Activated naive CD8-positive, alpha-beta T cell (primary cell): ENCODE measurements around the gene IRF2.
"Not testable (repeated sequence)": the region's sequence is repeated elsewhere in the genome, so short reads cannot be mapped to it uniquely, and the experiment has no call there.

ENCODE experiments used
- H3K27ac Mint-ChIP-seq: one replicate; pipeline ENCODE4 v1.8.0; 2021; ENCODE audit warnings: mixed read lengths
- H3K27me3 Mint-ChIP-seq: one replicate; pipeline ENCODE4 v1.8.0; 2021; ENCODE audit warnings: mixed read lengths
- H3K36me3 Mint-ChIP-seq: one replicate; pipeline ENCODE4 v1.8.0; 2021; ENCODE audit warnings: mixed read lengths
- H3K4me1 Mint-ChIP-seq: one replicate; pipeline ENCODE4 v1.8.0; 2021; ENCODE audit warnings: low read depth, mixed read lengths
- H3K4me3 Mint-ChIP-seq: one replicate; pipeline ENCODE4 v1.8.0; 2021; ENCODE audit warnings: mild to moderate bottlenecking, mixed read lengths
- H3K9me3 Mint-ChIP-seq: one replicate; pipeline ENCODE4 v1.8.0; 2021; ENCODE audit warnings: low read depth, mixed read lengths

Gene IRF2

DNA sequence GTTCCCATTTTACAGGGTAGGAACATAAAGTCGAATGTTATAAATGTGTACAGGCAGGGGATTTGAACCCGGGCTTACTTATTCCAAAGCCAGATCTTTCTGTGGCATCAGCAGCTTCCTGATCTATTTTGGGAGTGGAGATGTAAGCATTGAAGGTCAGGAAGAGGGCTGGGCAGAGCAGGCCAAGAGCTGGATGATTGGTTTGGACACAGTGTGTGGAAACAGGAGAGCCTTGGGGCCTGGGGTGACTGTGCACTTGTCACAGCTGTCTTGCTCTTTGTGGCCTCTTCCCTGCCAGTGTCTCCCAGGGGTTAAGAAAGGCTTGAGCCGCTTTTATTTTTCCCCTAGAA is 128.8 kb downstream of the IRF2 start:
- peaks cover 18% of the 10 kb centered on the region for H3K4me1 Mint-ChIP-seq
- H3K4me3 Mint-ChIP-seq = no peak overlapping the region
- no peaks in the 10 kb centered on the region for H3K9me3 Mint-ChIP-seq
- no peaks in the 10 kb centered on the region for H3K27me3 Mint-ChIP-seq
- H3K36me3 Mint-ChIP-seq = no peaks in the 10 kb centered on the region
- H3K27ac Mint-ChIP-seq = no peak overlapping the region

DNA sequence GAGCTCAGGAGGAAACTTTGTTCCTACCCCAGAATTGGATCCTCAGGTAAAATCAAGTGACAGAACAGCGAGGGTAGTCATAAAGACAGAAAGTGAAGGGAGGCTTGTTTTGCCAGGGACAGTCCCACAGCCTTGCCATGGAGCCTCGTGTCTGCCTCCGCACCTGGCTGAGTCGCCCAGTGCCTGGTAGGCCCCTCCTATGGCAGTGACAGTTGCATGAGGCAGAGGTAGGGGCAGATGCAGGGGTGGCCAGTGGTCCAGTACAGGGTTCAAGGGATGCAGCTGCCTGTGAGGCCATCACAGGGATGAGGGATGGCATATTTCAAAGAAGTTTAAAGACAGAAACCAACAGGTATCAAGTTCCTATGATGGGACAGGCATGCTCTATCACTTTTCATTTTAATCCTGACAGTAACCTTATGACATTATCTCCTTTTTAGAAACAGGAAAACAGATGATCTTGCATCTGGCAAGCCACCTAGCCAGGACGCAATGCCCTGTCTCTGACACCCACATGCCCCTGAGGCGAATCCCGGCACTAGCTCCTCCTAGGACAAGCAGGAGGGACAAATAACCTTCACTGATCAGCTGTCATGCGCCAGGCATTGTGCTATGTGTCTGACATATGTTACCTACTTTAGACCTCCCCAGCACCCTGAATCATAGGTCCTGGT is 129.3 kb downstream of the IRF2 start:
- H3K4me1 Mint-ChIP-seq = peaks cover 18% of the 10 kb centered on the region
- no peaks in the 10 kb centered on the region for H3K9me3 Mint-ChIP-seq
- no peaks in the 10 kb centered on the region for H3K27me3 Mint-ChIP-seq
- H3K36me3 Mint-ChIP-seq = no peaks in the 10 kb centered on the region
- no peak overlapping the region for H3K27ac Mint-ChIP-seq
- no peak overlapping the region for H3K4me3 Mint-ChIP-seq

DNA sequence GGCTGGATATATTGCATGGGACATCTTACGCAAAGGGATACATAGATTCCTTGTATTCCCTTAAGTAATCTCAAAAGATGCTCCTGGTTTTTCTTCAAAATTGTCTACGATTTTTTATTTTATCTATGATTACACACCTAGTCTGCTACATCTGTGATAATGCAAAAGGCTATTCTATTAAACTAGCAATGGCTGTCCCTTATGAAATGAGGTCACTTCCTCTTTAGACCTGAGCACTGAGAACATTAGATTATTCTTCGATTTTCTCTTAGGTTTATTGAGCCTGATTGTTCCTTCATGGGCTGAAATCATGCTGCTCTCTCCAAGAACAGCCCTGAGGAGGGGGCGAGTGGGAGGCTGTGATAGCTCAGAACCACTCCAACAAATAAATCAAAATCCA is 129.9 kb downstream of the IRF2 start:
- H3K9me3 Mint-ChIP-seq = no peaks in the 10 kb centered on the region
- H3K27ac Mint-ChIP-seq = no peak overlapping the region
- H3K27me3 Mint-ChIP-seq = no peaks in the 10 kb centered on the region
- peak overlapping the region; percentile 85 for H3K4me3 Mint-ChIP-seq
- peaks cover 18% of the 10 kb centered on the region for H3K4me1 Mint-ChIP-seq
- H3K36me3 Mint-ChIP-seq = no peaks in the 10 kb centered on the region

DNA sequence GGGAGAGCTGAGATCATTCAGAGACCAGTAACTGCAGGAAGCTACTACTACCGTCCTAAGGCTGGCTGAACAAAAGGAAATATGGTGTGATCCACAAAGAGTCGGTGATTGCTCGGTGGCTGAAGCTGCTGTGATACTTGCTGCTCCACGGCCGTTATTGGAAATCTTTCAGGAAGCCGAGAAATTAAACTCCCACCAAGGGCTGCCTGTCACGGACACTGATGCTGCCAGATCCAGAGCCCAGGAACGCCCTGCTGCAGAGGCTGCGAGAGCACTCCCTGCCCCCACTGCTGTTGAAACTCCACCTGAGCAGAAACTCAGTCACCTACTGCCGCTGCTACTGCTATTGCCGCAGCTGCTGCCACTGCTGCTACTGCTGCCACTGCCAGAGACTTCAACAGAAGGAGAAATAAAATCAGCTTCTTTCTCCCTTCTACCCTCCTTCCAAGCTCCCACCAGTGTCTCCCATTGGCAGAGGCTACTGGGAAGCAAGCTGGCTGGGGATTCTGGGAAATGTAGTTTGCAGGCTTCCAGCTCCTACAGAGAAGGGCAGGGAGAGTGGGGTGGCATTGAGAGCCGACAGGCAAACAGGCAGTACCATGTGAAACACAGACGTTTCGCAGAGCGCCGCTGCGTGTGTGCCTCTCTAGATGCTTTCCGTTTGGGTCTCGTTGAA is 130.7 kb downstream of the IRF2 start:
- H3K27ac Mint-ChIP-seq = peak overlapping the region; percentile 28
- H3K9me3 Mint-ChIP-seq = peaks cover 2% of the 10 kb centered on the region
- H3K36me3 Mint-ChIP-seq = no peaks in the 10 kb centered on the region
- no peaks in the 10 kb centered on the region for H3K27me3 Mint-ChIP-seq
- peaks cover 18% of the 10 kb centered on the region for H3K4me1 Mint-ChIP-seq
- peak overlapping the region; percentile 85 for H3K4me3 Mint-ChIP-seq

DNA sequence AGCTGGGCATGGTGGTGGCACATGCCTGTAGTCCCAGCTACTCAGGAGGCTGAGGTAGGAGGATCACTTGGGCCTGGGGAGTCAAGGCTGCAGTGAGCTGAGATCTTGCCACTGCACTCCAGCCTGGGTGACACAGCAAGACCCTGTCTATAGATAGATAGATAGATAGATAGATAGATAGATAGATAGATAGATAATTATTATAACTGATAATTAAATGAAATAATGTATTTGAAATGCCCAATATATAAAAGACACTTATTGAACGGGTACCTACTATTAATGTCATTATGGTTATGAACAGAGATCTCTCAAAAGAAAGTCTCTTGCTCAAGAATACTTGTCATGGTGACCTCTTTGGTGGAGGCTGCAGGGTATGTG is 131.5 kb downstream of the IRF2 start:
- H3K4me3 Mint-ChIP-seq = peak overlapping the region; percentile 85
- not testable (repeated sequence) for H3K9me3 Mint-ChIP-seq, H3K27ac Mint-ChIP-seq, H3K36me3 Mint-ChIP-seq, H3K27me3 Mint-ChIP-seq
- H3K4me1 Mint-ChIP-seq = peaks cover 18% of the 10 kb centered on the region

DNA sequence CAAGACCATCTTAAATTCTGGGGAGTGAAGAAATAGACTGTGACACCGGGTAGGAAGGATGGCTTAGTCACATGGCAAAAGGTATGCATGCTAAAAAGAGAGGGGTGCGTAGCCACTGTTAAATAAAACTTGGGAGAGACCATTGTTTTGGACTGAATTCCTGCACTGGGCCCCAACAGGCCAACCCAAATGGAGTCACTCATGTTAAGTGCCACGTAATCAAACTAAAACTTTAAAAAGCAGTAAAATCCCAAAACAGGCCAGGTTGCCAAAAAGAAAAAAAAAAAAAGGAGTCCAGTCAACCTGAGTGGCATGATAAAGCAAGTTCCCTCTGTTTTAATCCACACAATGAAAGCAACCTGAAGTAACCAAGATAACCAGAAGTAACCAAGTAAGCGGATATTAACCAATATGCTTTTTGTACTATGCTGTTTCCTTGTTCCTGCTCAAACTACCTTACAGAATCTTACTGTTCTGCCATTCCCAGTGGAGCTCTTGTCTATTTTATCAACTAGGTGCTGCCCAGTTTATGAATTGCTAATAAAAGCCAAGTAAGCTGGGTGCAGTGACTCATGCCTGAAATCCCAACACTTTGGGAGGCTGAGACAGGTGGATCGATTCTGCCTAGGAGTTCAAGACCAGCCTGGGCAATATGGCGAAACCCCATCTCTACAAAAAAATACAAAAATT is 132.0 kb downstream of the IRF2 start:
- peak overlapping the region; percentile 85 for H3K4me3 Mint-ChIP-seq
- H3K27ac Mint-ChIP-seq = no peak overlapping the region

DNA sequence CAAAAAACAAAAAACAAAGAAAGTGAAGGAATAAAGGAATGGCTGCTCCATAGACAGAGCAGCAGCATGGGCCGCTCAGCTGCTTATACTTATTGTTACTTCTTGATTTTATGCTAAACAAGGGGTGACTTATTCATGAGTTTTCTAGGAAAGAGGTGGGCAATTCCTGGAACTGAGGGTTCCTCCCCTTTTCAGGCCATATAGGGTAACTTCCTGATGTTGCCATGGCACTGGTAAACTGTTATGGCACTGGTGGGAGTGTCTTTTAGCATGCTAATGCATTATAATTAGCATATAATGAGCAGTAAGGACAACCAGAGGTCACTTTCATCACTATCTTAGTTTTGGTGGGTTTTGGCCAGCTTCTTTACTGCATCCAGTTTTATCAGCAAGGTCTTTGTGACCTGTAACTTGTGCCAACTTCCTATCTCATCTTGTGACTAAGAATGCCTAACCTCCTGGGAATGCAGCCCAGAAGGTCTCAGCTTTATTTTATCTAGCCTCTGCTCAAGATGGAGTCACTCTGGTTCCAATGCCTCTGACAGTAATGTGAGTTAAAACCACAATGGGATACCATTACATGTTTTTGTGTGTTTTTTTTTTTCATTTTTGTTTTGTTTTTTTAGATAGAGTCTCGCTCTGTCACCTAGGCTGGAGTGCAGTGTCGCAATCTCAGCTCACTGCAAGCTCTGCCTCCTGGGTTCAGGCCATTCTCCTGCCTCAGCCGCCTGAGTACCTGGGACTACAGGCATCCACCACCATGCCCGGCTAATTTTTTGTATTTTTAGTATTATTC is 134.8 kb downstream of the IRF2 start:
- not testable (repeated sequence) for H3K36me3 Mint-ChIP-seq

More for the DNA sequence above, 132.0 kb downstream of the IRF2 start:
- Mint-ChIP-seq H3K36me3 (no peaks in the 10 kb centered on the region), H3K4me1 (peaks cover 18% of the 10 kb centered on the region), H3K9me3 (peaks cover 8% of the 10 kb centered on the region), H3K27me3 (no peaks in the 10 kb centered on the region)

DNA sequence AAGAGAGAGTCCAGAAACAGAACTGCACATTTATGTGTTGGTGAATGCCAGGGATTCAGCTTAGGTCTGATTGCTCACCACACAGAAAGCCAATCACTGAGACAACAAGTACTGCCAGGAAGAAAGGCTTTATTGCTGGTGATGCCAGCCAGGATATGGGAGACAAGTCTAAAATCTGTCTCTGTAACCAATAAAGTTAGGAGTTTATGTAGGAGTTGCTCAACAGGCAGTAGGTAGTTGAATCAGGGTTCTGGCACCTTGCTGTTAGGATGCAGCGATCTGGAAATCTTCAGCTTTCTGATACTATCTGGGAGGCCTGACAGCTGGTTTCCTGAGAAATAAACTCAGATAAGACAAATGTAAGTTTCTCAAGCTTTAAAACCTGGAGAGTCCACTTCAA is 136.4 kb downstream of the IRF2 start:
- Mint-ChIP-seq H3K4me1 (peaks cover 10% of the 10 kb centered on the region), H3K36me3 (no peaks in the 10 kb centered on the region), H3K27ac (no peak overlapping the region), H3K4me3 (no peak overlapping the region), H3K9me3 (peaks cover 13% of the 10 kb centered on the region), H3K27me3 (no peaks in the 10 kb centered on the region)

More for the DNA sequence above, 134.8 kb downstream of the IRF2 start:
- H3K27ac Mint-ChIP-seq, H3K27me3 Mint-ChIP-seq, H3K4me3 Mint-ChIP-seq: not testable (repeated sequence)
- Mint-ChIP-seq H3K4me1 (peaks cover 26% of the 10 kb centered on the region), H3K9me3 (peaks cover 13% of the 10 kb centered on the region)
